Measurements from ENCODE around the gene SND1. TPM values are rescaled to one million over a fixed set of nuclear protein-coding genes. Genes with fewer than 3 reads are reported as not detected.

Gene SND1
- polyA plus RNA-seq, 3 donors, result 46.5 to 97.3 (median 79.8) TPM

DNA sequence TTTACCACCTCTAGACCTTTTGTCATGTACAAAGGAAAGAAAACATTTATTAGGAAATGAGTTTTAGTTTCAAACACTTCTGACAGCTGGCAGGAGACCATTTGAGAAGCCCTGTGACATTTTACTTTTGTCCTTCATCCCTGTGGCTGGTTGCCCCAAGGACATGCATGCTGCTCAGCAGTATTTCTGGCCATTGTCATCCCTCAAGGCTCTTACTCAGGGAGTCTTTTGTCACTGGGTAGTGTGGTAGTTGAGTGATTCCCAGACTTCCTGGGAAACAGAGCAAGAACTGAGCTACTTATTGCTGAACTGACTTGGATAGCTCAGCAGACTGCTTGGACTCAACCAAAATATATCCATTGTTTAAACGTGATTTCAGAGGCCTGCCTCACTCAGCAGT, 236.4 kb downstream of the SND1 start:
- no peak overlapping the region for H3K4me2 ChIP-seq (replicated peaks; ENCODE audit: extremely low read depth, low read length, poor library complexity, severe bottlenecking)
- H3K9me3 Mint-ChIP-seq, result no peaks in the 10 kb centered on the region
- H3K36me3 Mint-ChIP-seq, result peaks cover 42 to 58% of the 10 kb centered on the region in 2 donors
- H3K27me3 Mint-ChIP-seq (ENCODE audit: low read depth in 3 of 3), result peaks cover 0 to 1% (median 0%) of the 10 kb centered on the region in 3 donors
- intact Hi-C loops (cut with micrococcal nuclease), result no loop called here
- no peak overlapping the region for H3K4me3 Mint-ChIP-seq
- H3K27ac ChIP-seq (ENCODE audit: low read depth in 1 of 2, low read length in 2 of 2), result no peak overlapping the region
- no peak for DNase-seq
- no peaks in the 10 kb centered on the region for H3K27me3 ChIP-seq (ENCODE audit: control insufficient read depth in 2 of 2, insufficient read depth in 2 of 2, low read length in 2 of 2)
- no peak overlapping the region for H3K4me3 ChIP-seq (replicated peaks in 1 of 3; ENCODE audit: low read depth in 2 of 3, low read length in 3 of 3)
- no peaks in the 10 kb centered on the region for H3K9me3 ChIP-seq (replicated peaks in 1 of 2; ENCODE audit: control insufficient read depth in 1 of 2, insufficient read depth in 1 of 2, low read length in 2 of 2)
- peaks cover 33% of the 10 kb centered on the region for H4K20me1 ChIP-seq (ENCODE audit: insufficient read depth, low read length)
- H3K27ac Mint-ChIP-seq, result peak overlapping the region in 1 of 7 donors; percentile 21
- H3K9ac ChIP-seq (ENCODE audit: insufficient read depth, low read length, poor library complexity, severe bottlenecking), result no peak overlapping the region
- TF ChIP-seq, protein P1, sequence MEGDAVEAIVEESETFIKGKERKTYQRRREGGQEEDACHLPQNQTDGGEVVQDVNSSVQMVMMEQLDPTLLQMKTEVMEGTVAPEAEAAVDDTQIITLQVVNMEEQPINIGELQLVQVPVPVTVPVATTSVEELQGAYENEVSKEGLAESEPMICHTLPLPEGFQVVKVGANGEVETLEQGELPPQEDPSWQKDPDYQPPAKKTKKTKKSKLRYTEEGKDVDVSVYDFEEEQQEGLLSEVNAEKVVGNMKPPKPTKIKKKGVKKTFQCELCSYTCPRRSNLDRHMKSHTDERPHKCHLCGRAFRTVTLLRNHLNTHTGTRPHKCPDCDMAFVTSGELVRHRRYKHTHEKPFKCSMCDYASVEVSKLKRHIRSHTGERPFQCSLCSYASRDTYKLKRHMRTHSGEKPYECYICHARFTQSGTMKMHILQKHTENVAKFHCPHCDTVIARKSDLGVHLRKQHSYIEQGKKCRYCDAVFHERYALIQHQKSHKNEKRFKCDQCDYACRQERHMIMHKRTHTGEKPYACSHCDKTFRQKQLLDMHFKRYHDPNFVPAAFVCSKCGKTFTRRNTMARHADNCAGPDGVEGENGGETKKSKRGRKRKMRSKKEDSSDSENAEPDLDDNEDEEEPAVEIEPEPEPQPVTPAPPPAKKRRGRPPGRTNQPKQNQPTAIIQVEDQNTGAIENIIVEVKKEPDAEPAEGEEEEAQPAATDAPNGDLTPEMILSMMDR (IDR thresholded peaks at IDR 0.05), result no peak
- no CpG with 5 or more reads among the region's 1 CpG for WGBS (ENCODE audit: insufficient coverage)
- H3K36me3 ChIP-seq (replicated peaks in 1 of 2; ENCODE audit: control insufficient read depth in 1 of 2, insufficient read depth in 2 of 2, low read length in 2 of 2), result peaks cover 20 to 52% of the 10 kb centered on the region in 2 donors
- peaks cover 4% of the 10 kb centered on the region for H3K79me2 ChIP-seq (ENCODE audit: insufficient read depth, low read length)
- peaks cover 39% of the 10 kb centered on the region for H3K4me1 Mint-ChIP-seq
- H3K4me1 ChIP-seq (ENCODE audit: control insufficient read depth in 1 of 2, insufficient read depth in 2 of 2, low read length in 2 of 2), result peaks cover 12 to 15% of the 10 kb centered on the region in 2 donors
- H2AFZ ChIP-seq (ENCODE audit: insufficient read depth, low read depth, low read length, poor library complexity, severe bottlenecking), result no peak overlapping the region

DNA sequence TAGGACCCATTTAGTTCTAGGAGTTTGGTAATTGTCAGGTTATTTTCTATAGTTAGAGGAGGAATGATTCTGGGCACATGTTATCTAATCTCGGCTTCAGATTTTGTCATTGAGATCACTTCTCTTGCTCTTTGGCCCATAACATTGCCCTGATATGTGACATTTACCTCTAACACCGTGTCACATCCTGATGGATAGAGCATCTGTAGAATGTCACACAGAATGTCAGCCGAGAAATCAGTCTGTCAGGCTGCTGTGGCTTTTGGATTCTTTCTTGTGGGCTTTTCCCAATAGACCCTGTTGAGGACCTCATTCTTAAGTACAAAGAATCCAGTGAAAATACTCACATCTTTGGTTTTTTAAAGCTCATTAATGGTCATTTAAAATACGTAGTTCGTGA, 236.8 kb downstream of the SND1 start:
- no peak for DNase-seq
- 100% methylated on average over 1 of the region's 5 CpGs for WGBS (ENCODE audit: insufficient coverage)
- Histone ChIP-seq H3K27me3 (ENCODE audit: control insufficient read depth in 2 of 2, insufficient read depth in 2 of 2, low read length in 2 of 2) (no peaks in the 10 kb centered on the region), H3K4me1 (ENCODE audit: control insufficient read depth in 1 of 2, insufficient read depth in 2 of 2, low read length in 2 of 2) (peaks cover 12 to 15% of the 10 kb centered on the region in 2 donors), H3K79me2 (ENCODE audit: insufficient read depth, low read length) (peaks cover 3% of the 10 kb centered on the region), H3K27ac (ENCODE audit: low read depth in 1 of 2, low read length in 2 of 2) (no peak overlapping the region), H3K4me3 (replicated peaks in 1 of 3; ENCODE audit: low read depth in 2 of 3, low read length in 3 of 3) (no peak overlapping the region), H3K9me3 (replicated peaks in 1 of 2; ENCODE audit: control insufficient read depth in 1 of 2, insufficient read depth in 1 of 2, low read length in 2 of 2) (no peaks in the 10 kb centered on the region), H3K9ac (ENCODE audit: insufficient read depth, low read length, poor library complexity, severe bottlenecking) (no peak overlapping the region), H3K36me3 (replicated peaks in 1 of 2; ENCODE audit: control insufficient read depth in 1 of 2, insufficient read depth in 2 of 2, low read length in 2 of 2) (peaks cover 21 to 56% of the 10 kb centered on the region in 2 donors), H4K20me1 (ENCODE audit: insufficient read depth, low read length) (peaks cover 38% of the 10 kb centered on the region), H3K4me2 (replicated peaks; ENCODE audit: extremely low read depth, low read length, poor library complexity, severe bottlenecking) (no peak overlapping the region), H2AFZ (ENCODE audit: insufficient read depth, low read depth, low read length, poor library complexity, severe bottlenecking) (no peak overlapping the region)
- peaks cover 39% of the 10 kb centered on the region for H3K4me1 Mint-ChIP-seq
- H3K27ac Mint-ChIP-seq, result no peak overlapping the region
- H3K9me3 Mint-ChIP-seq, result no peaks in the 10 kb centered on the region
- peaks cover 44 to 62% of the 10 kb centered on the region in 2 donors for H3K36me3 Mint-ChIP-seq
- TF ChIP-seq, protein P1 (IDR thresholded peaks at IDR 0.05), result no peak
- intact Hi-C loops (cut with micrococcal nuclease), result no loop called here
- peaks cover 0 to 1% (median 0%) of the 10 kb centered on the region in 3 donors for H3K27me3 Mint-ChIP-seq (ENCODE audit: low read depth in 3 of 3)
- H3K4me3 Mint-ChIP-seq, result no peak overlapping the region

Measured in CD14-positive monocyte (primary cell).